GM23338 (cell line): ENCODE data around the gene OSBPL6. TPM values are rescaled to one million over a fixed set of nuclear protein-coding genes. Genes with fewer than 3 reads are reported as not detected.

ENCODE experiments used
- CREB1 ChIP-seq: fragments of 250-450 bp; sonication (Bioruptor Pico); IDR thresholded peaks from 2 replicates; pipeline ENCODE4 v1.5.0; 2020; ENCODE audit warnings: low read depth, mild to moderate bottlenecking, moderate library complexity
- EZH2 ChIP-seq: fragments of 200-600 bp; sonication (generic); IDR thresholded peaks from one replicate; pipeline ENCODE4 v1.8.0; 2017; ENCODE audit warnings: antibody characterized with exemption, mild to moderate bottlenecking, low read depth; ENCODE audit not compliant: unreplicated experiment
- EZH2phosphoT487 ChIP-seq: fragments of 200-600 bp; sonication (generic); IDR thresholded peaks from one replicate; pipeline ENCODE4 v1.8.1; 2018; ENCODE audit warnings: antibody characterized with exemption; ENCODE audit not compliant: unreplicated experiment
- JUNB ChIP-seq: IDR thresholded peaks from one replicate; pipeline ENCODE4 v1.6.1; 2016; ENCODE audit warnings: antibody characterized with exemption; ENCODE audit not compliant: unreplicated experiment
- STAT1 ChIP-seq: IDR thresholded peaks from one replicate; pipeline ENCODE4 v1.6.1; 2016; ENCODE audit warnings: antibody characterized with exemption; ENCODE audit not compliant: unreplicated experiment
- ZNF114 ChIP-seq: fragments of 250-450 bp; sonication (Bioruptor Pico); IDR thresholded peaks from 2 replicates; pipeline ENCODE4 v1.5.0; 2020; ENCODE audit warnings: mild to moderate bottlenecking, moderate library complexity
- ZNF331 ChIP-seq: fragments of 250-450 bp; sonication (Bioruptor Pico); IDR thresholded peaks from 2 replicates; pipeline ENCODE4 v1.5.0; 2020; ENCODE audit warnings: low read depth, mild to moderate bottlenecking, moderate library complexity
- ZNF462 ChIP-seq: fragments of 250-450 bp; sonication (Bioruptor Pico); IDR thresholded peaks from 2 replicates; pipeline ENCODE4 v1.5.0; 2020; ENCODE audit warnings: mild to moderate bottlenecking, moderate library complexity
- polyA plus RNA-seq: library from polyadenylated mRNA; unstranded; fragments of >200 nt; fragmentation: Nextera tagmentation; extraction: Ambion mirVana; gene quantifications from 2 replicates; pipeline ENCODE4 v1.2.1, GENCODE V29; 2016
- total RNA-seq: library from RNA; depleted of rRNA; stranded (reverse); fragments of >200 nt; shearing (Covaris generic); gene quantifications from 2 replicates; pipeline ENCODE4 v1.2.3, GENCODE V29; 2014
- TF ChIP-seq, protein P1 (sequence below): IDR thresholded peaks from 2 replicates; pipeline ENCODE4 v1.6.1; 2016; ENCODE audit warnings: antibody characterized with exemption

Gene OSBPL6
- total and polyA plus RNA-seq, 2 experiments from 2014 or later: 6.0 to 8.5 TPM

- TF ChIP-seq ZNF462 (CRISPR knock-in tag) (no peak), EZH2phosphoT487 (no peak), STAT1 (no peak), ZNF331 (CRISPR knock-in tag) (no peak), JUNB (no peak), ZNF114 (CRISPR knock-in tag) (no peak), EZH2 (no peak), CREB1 (CRISPR knock-in tag) (no peak)
- TF ChIP-seq, protein P1, sequence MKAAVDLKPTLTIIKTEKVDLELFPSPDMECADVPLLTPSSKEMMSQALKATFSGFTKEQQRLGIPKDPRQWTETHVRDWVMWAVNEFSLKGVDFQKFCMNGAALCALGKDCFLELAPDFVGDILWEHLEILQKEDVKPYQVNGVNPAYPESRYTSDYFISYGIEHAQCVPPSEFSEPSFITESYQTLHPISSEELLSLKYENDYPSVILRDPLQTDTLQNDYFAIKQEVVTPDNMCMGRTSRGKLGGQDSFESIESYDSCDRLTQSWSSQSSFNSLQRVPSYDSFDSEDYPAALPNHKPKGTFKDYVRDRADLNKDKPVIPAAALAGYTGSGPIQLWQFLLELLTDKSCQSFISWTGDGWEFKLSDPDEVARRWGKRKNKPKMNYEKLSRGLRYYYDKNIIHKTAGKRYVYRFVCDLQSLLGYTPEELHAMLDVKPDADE: no peak
Measured at GRCh38 chr2:178256382-178257042, 62.2 kb downstream of the OSBPL6 start (continued).
